WERI-Rb-1 (cell line): ENCODE data around the gene DENND1A.

Source experiments
- DNase-seq: peaks from one replicate; pipeline ENCODE4 v3.0.0-alpha.2; 2020
- H3K27ac ChIP-seq: fragments of 250-450 bp; sonication (Bioruptor Pico); 2 replicates; pipeline ENCODE4 v1.5.1; 2020; ENCODE audit warnings: mild to moderate bottlenecking, moderate library complexity
- H3K27me3 ChIP-seq: fragments of 250-450 bp; sonication (Bioruptor Pico); 2 replicates; pipeline ENCODE4 v1.5.1; 2021; ENCODE audit warnings: mild to moderate bottlenecking, low read depth, moderate library complexity; ENCODE audit not compliant: insufficient read depth, severe bottlenecking
- H3K36me3 ChIP-seq: fragments of 250-450 bp; sonication (Bioruptor Pico); 2 replicates; pipeline ENCODE4 v1.5.1; 2020; ENCODE audit warnings: mild to moderate bottlenecking, moderate library complexity
- H3K4me3 ChIP-seq: 2 replicates; pipeline ENCODE4 v1.5.1; 2011; ENCODE audit warnings: low read depth, mild to moderate bottlenecking, control low read depth, low read length
- H3K9me3 ChIP-seq: fragments of 250-450 bp; sonication (Bioruptor Pico); 2 replicates; pipeline ENCODE4 v1.5.1; 2021; ENCODE audit warnings: mild to moderate bottlenecking, moderate library complexity; ENCODE audit not compliant: severe bottlenecking
- TF ChIP-seq, protein P1 (sequence below): IDR thresholded peaks from 2 replicates; pipeline ENCODE4 v1.5.1; 2011; ENCODE audit warnings: low read depth, mild to moderate bottlenecking, control low read depth, inconsistent platforms, low read length

Gene DENND1A

DNA sequence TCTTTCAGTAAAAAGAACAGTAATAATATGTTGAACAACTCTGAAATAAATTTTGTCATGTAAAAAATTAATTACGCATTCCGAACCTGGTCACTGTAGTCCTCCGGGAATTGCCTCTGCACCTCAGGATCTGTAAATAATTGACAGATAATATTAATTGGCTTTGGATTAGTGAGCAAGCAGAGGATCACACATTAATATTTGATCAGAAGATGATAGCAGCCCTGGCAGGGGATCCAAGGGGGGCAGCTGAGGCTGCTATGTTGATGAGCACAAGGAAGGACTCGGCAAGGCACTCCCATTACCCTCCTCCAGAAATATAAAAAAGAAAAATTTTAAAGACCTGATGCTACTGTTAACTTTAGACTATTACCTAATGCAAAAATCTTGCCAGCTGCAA lies 137.4 kb downstream of the DENND1A start:
- Histone ChIP-seq H3K4me3 (no peak overlapping the region), H3K36me3 (no peaks in the 10 kb centered on the region), H3K9me3 (no peaks in the 10 kb centered on the region), H3K27ac (no peak overlapping the region), H3K27me3 (no peaks in the 10 kb centered on the region)
- DNase-seq = no peak
- TF ChIP-seq, protein P1, sequence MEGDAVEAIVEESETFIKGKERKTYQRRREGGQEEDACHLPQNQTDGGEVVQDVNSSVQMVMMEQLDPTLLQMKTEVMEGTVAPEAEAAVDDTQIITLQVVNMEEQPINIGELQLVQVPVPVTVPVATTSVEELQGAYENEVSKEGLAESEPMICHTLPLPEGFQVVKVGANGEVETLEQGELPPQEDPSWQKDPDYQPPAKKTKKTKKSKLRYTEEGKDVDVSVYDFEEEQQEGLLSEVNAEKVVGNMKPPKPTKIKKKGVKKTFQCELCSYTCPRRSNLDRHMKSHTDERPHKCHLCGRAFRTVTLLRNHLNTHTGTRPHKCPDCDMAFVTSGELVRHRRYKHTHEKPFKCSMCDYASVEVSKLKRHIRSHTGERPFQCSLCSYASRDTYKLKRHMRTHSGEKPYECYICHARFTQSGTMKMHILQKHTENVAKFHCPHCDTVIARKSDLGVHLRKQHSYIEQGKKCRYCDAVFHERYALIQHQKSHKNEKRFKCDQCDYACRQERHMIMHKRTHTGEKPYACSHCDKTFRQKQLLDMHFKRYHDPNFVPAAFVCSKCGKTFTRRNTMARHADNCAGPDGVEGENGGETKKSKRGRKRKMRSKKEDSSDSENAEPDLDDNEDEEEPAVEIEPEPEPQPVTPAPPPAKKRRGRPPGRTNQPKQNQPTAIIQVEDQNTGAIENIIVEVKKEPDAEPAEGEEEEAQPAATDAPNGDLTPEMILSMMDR = no peak

DNA sequence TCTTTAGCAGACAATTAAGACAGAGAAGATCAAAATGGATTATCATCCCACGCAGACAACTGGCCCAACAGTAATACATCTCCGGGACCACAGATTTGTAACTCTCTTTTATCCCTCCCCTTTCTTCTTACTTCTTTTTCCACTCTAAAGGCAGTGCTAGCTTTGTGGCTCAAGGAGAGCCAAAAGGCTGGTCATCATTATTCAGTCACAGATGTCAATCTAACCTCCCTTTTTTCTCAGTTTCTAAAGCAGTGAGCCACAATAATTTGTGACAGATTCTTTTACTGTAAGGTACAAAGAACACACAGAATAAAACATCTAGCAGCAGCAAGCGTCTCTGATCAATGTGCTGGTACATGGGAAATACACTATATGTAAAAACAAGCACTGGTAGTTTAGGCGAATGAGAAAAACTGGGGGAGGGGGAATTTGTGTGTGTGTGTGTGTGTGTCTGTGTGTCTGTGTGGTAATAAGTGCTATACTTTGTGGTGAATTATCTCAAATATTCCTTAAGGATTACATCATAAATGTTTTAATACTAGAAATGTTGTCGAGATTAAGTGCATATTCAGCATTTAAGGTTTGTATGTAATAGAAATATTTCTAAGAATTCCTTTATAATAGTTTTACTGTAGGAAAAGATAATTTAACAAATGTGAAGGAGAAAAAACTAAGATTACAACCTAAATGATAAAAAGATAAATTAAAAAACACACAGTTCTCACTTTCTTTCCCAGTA lies 140.2 kb downstream of the DENND1A start:
- Histone ChIP-seq H3K27me3 (no peaks in the 10 kb centered on the region), H3K9me3 (no peaks in the 10 kb centered on the region)
- TF ChIP-seq, protein P1 = no peak

DNA sequence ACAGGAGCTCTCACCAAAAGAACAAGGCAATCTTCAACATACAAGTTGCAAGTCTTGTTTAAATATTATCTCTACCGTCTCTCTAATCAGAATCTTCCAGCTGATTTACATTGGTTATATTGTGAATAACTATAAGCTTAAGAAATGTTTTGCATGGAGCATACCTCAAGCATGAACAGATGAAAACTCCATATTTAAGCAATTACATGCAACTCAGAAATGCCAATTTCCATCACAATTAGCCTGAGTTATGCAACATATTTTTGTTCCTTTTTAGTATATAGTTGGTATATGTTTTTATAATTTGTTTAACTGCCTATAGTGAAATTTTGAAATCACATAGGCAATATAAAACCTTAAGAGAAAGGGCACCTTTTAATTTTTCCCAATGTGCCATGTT lies 142.5 kb downstream of the DENND1A start:
- Histone ChIP-seq H3K27ac (no peak overlapping the region), H3K4me3 (no peak overlapping the region), H3K36me3 (no peaks in the 10 kb centered on the region), H3K9me3 (no peaks in the 10 kb centered on the region), H3K27me3 (no peaks in the 10 kb centered on the region)
- no peak for DNase-seq
- TF ChIP-seq, protein P1 = no peak

More for the DNA sequence above, 140.2 kb downstream of the DENND1A start:
- Histone ChIP-seq H3K27ac (no peak overlapping the region), H3K4me3 (no peak overlapping the region), H3K36me3 (no peaks in the 10 kb centered on the region)
- no peak for DNase-seq

DNA sequence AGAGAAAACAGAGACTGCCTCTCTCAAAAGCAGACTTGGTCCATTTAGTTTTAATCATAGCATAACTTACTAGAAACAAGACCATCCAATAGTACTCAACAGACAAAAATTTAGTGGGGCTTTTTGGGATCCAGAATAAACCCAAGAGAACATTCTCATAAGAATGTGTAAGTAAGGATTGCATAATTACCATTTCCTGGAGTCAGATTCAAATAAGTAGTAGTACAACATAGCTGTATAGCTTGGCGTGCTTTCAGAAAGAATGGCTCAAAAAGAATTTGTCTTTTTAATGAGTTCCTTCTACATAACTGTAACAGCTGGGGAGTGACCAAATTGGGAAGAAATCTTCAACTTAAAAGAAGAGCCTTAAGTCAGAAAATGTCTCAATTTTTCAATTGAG lies 145.4 kb downstream of the DENND1A start:
- no peaks in the 10 kb centered on the region for H3K9me3 ChIP-seq
- H3K4me3 ChIP-seq = no peak overlapping the region
- DNase-seq = no peak
- no peak overlapping the region for H3K27ac ChIP-seq
- no peaks in the 10 kb centered on the region for H3K27me3 ChIP-seq
- H3K36me3 ChIP-seq = no peaks in the 10 kb centered on the region
- TF ChIP-seq, protein P1 = no peak

DNA sequence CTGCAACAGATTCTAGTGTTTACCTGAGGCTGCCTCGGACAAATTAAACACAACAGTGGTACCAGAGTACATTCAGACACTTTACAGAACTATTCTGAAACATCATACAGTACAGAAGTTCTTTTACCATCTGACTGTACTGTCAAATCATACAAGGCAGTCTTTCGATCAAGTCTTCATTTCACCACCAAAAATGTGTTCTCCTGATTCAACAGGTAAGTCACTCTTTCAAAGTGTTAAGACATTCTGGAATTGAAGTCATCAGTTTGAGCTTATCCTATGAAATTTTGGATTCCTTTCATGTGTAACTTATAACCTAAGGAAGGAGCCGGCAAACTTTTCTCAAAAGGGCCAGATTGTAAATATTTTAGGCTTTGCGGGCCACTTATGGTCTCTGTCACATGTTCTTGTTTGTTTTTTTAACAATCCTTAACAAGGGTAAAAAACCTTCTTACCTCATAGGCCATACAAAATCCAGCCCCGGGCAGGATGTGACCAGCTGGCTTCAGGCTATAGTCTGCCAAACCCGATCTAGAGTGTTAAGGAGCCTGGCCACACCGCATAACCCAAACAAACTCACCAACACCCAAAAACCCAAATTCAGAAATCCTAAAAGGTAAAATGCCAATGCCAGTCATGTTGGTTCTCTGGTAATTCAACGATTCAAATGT lies 151.6 kb downstream of the DENND1A start:
- TF ChIP-seq, protein P1 = no peak
- H3K36me3 ChIP-seq = no peaks in the 10 kb centered on the region
- no peak overlapping the region for H3K27ac ChIP-seq
- H3K9me3 ChIP-seq = no peaks in the 10 kb centered on the region
- H3K27me3 ChIP-seq = no peaks in the 10 kb centered on the region
- no peak overlapping the region for H3K4me3 ChIP-seq
- DNase-seq = no peak
